Measurements from ENCODE around the gene HTRA1.

Gene HTRA1

DNA sequence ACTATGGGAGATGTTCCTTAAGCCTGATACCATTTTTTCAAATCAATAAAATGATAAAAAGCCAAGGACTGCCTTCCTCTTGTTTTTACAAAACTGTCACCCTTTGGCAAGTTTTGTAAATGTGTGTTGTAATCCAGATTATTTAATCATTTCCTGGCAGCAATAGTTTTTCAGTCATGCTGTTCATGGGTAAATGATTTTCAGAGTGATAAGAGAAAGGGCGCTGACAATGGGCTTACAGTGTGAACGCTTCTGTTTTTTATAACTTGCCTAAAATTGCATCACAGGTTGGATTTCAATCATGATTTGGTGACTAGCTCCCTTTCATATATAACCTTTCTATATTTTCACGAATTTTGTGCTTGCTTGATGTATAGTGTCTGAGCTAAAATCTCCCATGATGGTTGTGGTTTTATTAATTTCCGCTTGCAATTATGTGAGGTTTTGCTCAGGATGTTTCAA is 80.2 kb downstream of the HTRA1 start:
- H3K4me3 ChIP-seq (ENCODE audit: low read depth, low read length), result no peak overlapping the region
- DNase-seq (ENCODE audit: low read depth), result no peak
- TF ChIP-seq, protein P1, sequence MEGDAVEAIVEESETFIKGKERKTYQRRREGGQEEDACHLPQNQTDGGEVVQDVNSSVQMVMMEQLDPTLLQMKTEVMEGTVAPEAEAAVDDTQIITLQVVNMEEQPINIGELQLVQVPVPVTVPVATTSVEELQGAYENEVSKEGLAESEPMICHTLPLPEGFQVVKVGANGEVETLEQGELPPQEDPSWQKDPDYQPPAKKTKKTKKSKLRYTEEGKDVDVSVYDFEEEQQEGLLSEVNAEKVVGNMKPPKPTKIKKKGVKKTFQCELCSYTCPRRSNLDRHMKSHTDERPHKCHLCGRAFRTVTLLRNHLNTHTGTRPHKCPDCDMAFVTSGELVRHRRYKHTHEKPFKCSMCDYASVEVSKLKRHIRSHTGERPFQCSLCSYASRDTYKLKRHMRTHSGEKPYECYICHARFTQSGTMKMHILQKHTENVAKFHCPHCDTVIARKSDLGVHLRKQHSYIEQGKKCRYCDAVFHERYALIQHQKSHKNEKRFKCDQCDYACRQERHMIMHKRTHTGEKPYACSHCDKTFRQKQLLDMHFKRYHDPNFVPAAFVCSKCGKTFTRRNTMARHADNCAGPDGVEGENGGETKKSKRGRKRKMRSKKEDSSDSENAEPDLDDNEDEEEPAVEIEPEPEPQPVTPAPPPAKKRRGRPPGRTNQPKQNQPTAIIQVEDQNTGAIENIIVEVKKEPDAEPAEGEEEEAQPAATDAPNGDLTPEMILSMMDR (IDR thresholded peaks at IDR 0.05; ENCODE audit: control insufficient read depth, extremely low read depth, insufficient read depth), result no peak

DNA sequence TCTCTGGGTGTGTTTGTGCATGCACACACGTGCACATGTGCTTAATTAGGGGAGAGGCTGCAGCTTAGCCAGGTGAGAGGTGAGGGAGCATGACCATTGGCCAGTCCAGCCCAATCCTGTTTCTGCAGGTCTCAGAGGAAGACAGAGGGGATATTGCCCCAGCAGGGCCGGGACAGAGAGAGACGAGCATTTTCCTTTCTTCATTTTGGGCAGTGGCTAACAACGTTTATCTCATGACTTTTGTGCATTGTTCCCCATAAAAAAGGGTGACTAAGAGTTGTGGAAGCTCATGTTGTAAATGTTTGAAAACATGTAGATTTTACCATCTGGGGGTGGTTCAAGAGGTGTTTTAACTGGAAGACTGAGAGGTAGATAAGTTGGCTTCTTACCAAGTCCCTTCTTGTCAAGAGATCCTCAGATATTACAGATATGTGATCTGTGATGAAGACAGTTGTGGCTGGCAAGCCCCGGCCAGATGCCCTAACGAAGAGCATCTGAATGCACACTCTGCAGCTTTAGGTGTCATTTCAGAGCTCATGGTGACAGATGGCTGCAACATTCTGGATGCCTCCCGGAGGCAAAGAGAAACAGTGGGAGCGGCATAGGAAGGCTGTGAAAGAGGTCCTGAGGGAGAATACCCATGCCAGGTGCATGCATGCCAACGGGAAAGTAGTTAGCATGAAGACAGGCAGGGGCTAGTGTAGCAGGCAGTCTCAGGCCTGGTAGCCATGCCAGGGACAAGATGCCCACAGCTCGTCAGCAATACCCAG is 82.5 kb downstream of the HTRA1 start:
- TF ChIP-seq, protein P1 (IDR thresholded peaks at IDR 0.05; ENCODE audit: control insufficient read depth, extremely low read depth, insufficient read depth), result no peak
- no peak overlapping the region for H3K4me3 ChIP-seq (ENCODE audit: low read depth, low read length)
- DNase-seq (ENCODE audit: low read depth), result no peak

DNA sequence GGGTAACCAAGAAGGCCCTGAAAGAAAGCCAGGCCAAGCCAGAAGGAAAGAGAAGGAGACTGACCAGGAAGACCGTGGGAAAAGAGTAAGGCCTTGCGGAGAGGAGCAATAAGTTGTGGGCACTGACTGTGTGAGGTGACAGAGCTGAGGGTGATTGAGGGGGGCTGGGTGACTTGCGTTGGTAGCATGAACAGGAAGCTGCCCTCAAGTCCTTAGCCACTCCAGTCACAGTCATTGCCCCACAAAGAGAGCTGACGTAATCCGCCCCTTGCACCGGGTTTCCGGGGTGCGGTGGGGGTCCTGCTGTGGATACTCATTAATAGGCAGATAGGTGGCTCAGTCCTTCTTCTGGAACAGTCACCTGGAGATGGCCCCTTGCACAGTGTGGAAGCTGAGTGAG is 83.1 kb downstream of the HTRA1 start:
- no peak overlapping the region for H3K4me3 ChIP-seq (ENCODE audit: low read depth, low read length)
- TF ChIP-seq, protein P1 (IDR thresholded peaks at IDR 0.05; ENCODE audit: control insufficient read depth, extremely low read depth, insufficient read depth), result no peak
- no peak for DNase-seq (ENCODE audit: low read depth)

DNA sequence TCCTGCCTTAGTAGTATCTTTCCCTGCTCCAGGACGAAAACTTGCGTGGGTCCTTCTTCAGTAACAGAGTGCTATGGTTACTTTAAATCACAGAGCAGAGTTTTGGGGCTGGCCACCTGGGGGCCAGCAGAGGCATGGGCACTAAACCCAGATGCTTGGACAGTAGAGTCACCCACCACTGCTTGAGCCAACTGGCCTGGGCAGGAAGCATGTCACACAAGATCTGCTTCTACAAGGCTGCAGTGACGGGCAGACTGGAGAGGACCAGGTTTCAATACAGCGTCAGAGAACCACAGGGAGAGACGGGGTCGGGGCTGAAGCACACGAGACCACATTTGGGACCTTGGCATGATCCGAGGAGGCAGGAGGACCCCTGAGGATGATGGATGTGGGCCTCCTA is 84.9 kb downstream of the HTRA1 start:
- no peak for DNase-seq (ENCODE audit: low read depth)
- TF ChIP-seq, protein P1 (IDR thresholded peaks at IDR 0.05; ENCODE audit: control insufficient read depth, extremely low read depth, insufficient read depth), result no peak
- no peak overlapping the region for H3K4me3 ChIP-seq (ENCODE audit: low read depth, low read length)

DNA sequence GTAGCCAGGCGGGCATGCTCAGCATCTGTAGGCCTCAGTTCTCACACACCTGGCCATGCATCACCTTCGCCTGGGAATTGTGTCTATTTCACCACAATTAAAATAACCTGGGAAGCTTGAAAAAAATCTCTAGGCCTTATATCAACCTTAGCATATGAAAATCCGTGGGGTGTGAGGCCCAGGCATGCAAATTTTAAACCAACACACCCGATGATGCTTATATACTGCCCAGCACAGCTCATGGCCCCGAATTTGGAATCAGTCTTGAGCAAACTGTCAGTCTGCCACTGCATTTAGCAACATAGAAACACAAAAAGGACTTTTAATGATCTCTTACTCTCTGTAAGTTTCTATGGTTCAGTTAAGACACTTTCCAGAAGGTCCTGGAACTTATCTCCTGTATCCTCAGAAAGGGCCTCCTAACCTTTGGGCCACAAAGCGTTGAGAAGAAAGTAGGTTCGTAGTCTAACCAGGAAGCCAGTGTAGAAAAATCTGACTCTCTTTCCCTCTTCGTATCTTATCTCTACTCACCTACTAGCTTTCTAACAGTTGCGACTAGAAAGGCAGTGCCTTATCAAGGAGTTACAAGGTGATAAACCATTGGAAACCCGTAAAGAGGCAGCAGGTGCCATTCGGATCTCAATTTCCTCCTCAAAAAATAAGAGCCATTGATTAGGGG is 87.2 kb downstream of the HTRA1 start:
- H3K4me3 ChIP-seq (ENCODE audit: low read depth, low read length), result no peak overlapping the region
- TF ChIP-seq, protein P1 (IDR thresholded peaks at IDR 0.05; ENCODE audit: control insufficient read depth, extremely low read depth, insufficient read depth), result no peak
- DNase-seq (ENCODE audit: low read depth), result no peak

DNA sequence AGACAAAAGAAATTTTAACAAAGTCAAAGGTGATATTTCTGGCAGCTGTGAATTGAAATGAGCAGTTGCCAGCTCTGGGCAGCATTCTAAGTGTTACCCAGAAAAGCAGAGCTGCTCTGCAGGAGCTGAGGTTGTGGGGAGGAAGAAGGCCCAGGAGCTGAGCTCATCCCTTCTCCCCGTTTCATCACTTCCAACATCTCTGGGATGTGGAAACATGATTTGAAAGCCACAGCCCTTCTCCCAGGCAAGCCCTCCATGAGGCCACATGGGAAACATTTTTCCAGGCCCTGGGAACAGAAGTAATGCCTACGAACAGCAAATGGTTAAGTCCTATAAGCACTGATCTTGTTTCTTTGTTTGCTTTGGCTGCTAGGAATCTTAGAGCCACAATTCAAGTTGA is 88.3 kb downstream of the HTRA1 start:
- no peak for DNase-seq (ENCODE audit: low read depth)
- no peak overlapping the region for H3K4me3 ChIP-seq (ENCODE audit: low read depth, low read length)
- TF ChIP-seq, protein P1 (IDR thresholded peaks at IDR 0.05; ENCODE audit: control insufficient read depth, extremely low read depth, insufficient read depth), result no peak
